Measurements from ENCODE around the gene AMBRA1.

AMBRA1 gene

GRCh38 chr11:46528445-46529094 is 65.3 kb downstream of the AMBRA1 start:
- TF ChIP-seq CTCF (IDR thresholded peaks at IDR 0.05), result no peak
- no peak for DNase-seq
- Histone ChIP-seq H3K36me3 (peaks cover 0 to 8% (median 0%) of the 10 kb centered on the region in 3 donors), H3K4me1 (peaks cover 0 to 15% (median 2%) of the 10 kb centered on the region in 4 donors), H3K27ac (no peak overlapping the region), H3K4me3 (no peak overlapping the region), H3K9me3 (no peaks in the 10 kb centered on the region), H3K27me3 (no peaks in the 10 kb centered on the region)
- intact Hi-C loops (cut with DNase I; ENCODE audit: low total_unique reads), result no loop called here

GRCh38 chr11:46527591-46528130 is 66.2 kb downstream of the AMBRA1 start:
- no peak overlapping the region for H3K4me3 ChIP-seq
- peaks cover 0 to 8% (median 0%) of the 10 kb centered on the region in 3 donors for H3K36me3 ChIP-seq
- H3K27ac ChIP-seq, result no peak overlapping the region
- peaks cover 0 to 15% (median 3%) of the 10 kb centered on the region in 4 donors for H3K4me1 ChIP-seq
- DNase-seq, result no peak
- H3K9me3 ChIP-seq, result no peaks in the 10 kb centered on the region
- no peak for TF ChIP-seq CTCF (IDR thresholded peaks at IDR 0.05)
- intact Hi-C loops (cut with DNase I; ENCODE audit: low total_unique reads), result no loop called here
- no peaks in the 10 kb centered on the region for H3K27me3 ChIP-seq

GRCh38 chr11:46526216-46527215 is 67.3 kb downstream of the AMBRA1 start:
- Histone ChIP-seq H3K27ac (no peak overlapping the region), H3K4me1 (peaks cover 0 to 25% (median 8%) of the 10 kb centered on the region in 4 donors), H3K27me3 (no peaks in the 10 kb centered on the region), H3K4me3 (no peak overlapping the region), H3K9me3 (no peaks in the 10 kb centered on the region), H3K36me3 (peaks cover 0 to 8% (median 0%) of the 10 kb centered on the region in 3 donors)
- no peak for TF ChIP-seq CTCF (IDR thresholded peaks at IDR 0.05)
- intact Hi-C loops (cut with DNase I; ENCODE audit: low total_unique reads), result no loop called here
- DNase-seq, result no peak

- Histone ChIP-seq H3K9me3 (no peaks in the 10 kb centered on the region), H3K4me1 (peaks cover 0 to 25% (median 10%) of the 10 kb centered on the region in 4 donors), H3K36me3 (peaks cover 0 to 8% (median 0%) of the 10 kb centered on the region in 3 donors), H3K27me3 (no peaks in the 10 kb centered on the region), H3K27ac (no peak overlapping the region), H3K4me3 (no peak overlapping the region)
- no peak for DNase-seq
- no peak for TF ChIP-seq CTCF (IDR thresholded peaks at IDR 0.05)
- intact Hi-C loops (cut with DNase I; ENCODE audit: low total_unique reads), result no loop called here
These were observed 69.5 kb downstream of the AMBRA1 start for GRCh38 chr11:46524201-46524770.

- intact Hi-C loops (cut with DNase I; ENCODE audit: low total_unique reads), result no loop called here
- Histone ChIP-seq H3K36me3 (peaks cover 0 to 8% (median 0%) of the 10 kb centered on the region in 3 donors), H3K27ac (no peak overlapping the region), H3K4me3 (no peak overlapping the region), H3K9me3 (no peaks in the 10 kb centered on the region), H3K27me3 (no peaks in the 10 kb centered on the region), H3K4me1 (peaks cover 0 to 22% (median 9%) of the 10 kb centered on the region in 4 donors)
- TF ChIP-seq CTCF (IDR thresholded peaks at IDR 0.05), result no peak
- no peak for DNase-seq
These were observed 70.5 kb downstream of the AMBRA1 start for GRCh38 chr11:46523290-46523689.
